H9 (cell line): ENCODE data around the gene MOB3A. TPM values are rescaled to one million over a fixed set of nuclear protein-coding genes. Genes with fewer than 3 reads are reported as not detected.

Experiments used
- DNase-seq: peaks from one replicate; pipeline ENCODE4 v3.0.0-alpha.2; 2017
- H2AFZ ChIP-seq: one replicate; pipeline ENCODE4 v1.6.1; 2013; ENCODE audit warnings: mild to moderate bottlenecking, low read length, control low read depth, moderate library complexity
- H2AK5ac ChIP-seq: 2 replicates; pipeline ENCODE4 v1.6.1; 2013; ENCODE audit warnings: low read length, control low read depth, mixed read lengths; ENCODE audit not compliant: insufficient read length
- H2BK120ac ChIP-seq: one replicate; pipeline ENCODE4 v1.6.1; 2013; ENCODE audit warnings: low read depth, mild to moderate bottlenecking, low read length, control low read depth, inconsistent platforms; ENCODE audit not compliant: poor library complexity, severe bottlenecking
- H2BK12ac ChIP-seq: 2 replicates; pipeline ENCODE4 v1.6.1; 2013; ENCODE audit warnings: low read length, control low read depth, mixed read lengths, low read depth; ENCODE audit not compliant: insufficient read length
- H2BK15ac ChIP-seq: 2 replicates; pipeline ENCODE4 v1.6.1; 2013; ENCODE audit warnings: low read depth, low read length, control low read depth
- H2BK20ac ChIP-seq: one replicate; pipeline ENCODE4 v1.6.1; 2013; ENCODE audit warnings: low read depth, mild to moderate bottlenecking, low read length, control low read depth, inconsistent platforms; ENCODE audit not compliant: poor library complexity, severe bottlenecking
- H2BK5ac ChIP-seq: 2 replicates; pipeline ENCODE4 v1.6.1; 2013; ENCODE audit warnings: low read length, control low read depth, mixed read lengths; ENCODE audit not compliant: insufficient read length
- H3K14ac ChIP-seq: 2 replicates; pipeline ENCODE4 v1.6.1; 2013; ENCODE audit warnings: low read length, control low read depth; ENCODE audit not compliant: insufficient read depth
- H3K18ac ChIP-seq: 2 replicates; pipeline ENCODE4 v1.6.1; 2013; ENCODE audit warnings: low read depth, mild to moderate bottlenecking, mixed read lengths, low read length, control low read depth; ENCODE audit not compliant: insufficient read length
- H3K23ac ChIP-seq: 2 replicates; pipeline ENCODE4 v1.6.1; 2013; ENCODE audit warnings: low read length, control low read depth, mixed read lengths, low read depth; ENCODE audit not compliant: insufficient read length
- H3K23me2 ChIP-seq: 2 replicates; pipeline ENCODE4 v1.6.1; 2013; ENCODE audit warnings: low read depth, mild to moderate bottlenecking, mixed read lengths, low read length, control low read depth; ENCODE audit not compliant: insufficient read length, poor library complexity, severe bottlenecking
- H3K27ac ChIP-seq: 2 replicates; pipeline ENCODE4 v1.5.1; 2013; ENCODE audit warnings: low read length, control low read depth, mixed read lengths, low read depth; ENCODE audit not compliant: insufficient read length
- H3K27me3 ChIP-seq: 2 replicates; pipeline ENCODE4 v1.6.1; 2013; ENCODE audit warnings: low read length, control low read depth, inconsistent platforms; ENCODE audit not compliant: insufficient read depth
- H3K4ac ChIP-seq: 2 replicates; pipeline ENCODE4 v1.6.1; 2013; ENCODE audit warnings: low read depth, mild to moderate bottlenecking, control low read depth, inconsistent platforms, low read length, moderate library complexity
- H3K4me1 ChIP-seq: 2 replicates; pipeline ENCODE4 v1.6.1; 2013; ENCODE audit warnings: low read length, control low read depth, inconsistent platforms; ENCODE audit not compliant: insufficient read depth
- H3K4me2 ChIP-seq: 2 replicates; pipeline ENCODE4 v1.6.1; 2013; ENCODE audit warnings: low read length, control low read depth, mixed read lengths; ENCODE audit not compliant: insufficient read length, insufficient read depth
- H3K56ac ChIP-seq: 2 replicates; pipeline ENCODE4 v1.6.1; 2013; ENCODE audit warnings: low read depth, mild to moderate bottlenecking, mixed read lengths, low read length, control low read depth; ENCODE audit not compliant: insufficient read length
- H3K79me1 ChIP-seq: 2 replicates; pipeline ENCODE4 v1.6.1; 2013; ENCODE audit warnings: low read depth, mild to moderate bottlenecking, moderate library complexity, low read length, control low read depth, inconsistent platforms; ENCODE audit not compliant: insufficient read depth, poor library complexity, severe bottlenecking
- H3K79me2 ChIP-seq: 2 replicates; pipeline ENCODE4 v1.6.1; 2013; ENCODE audit warnings: low read length, control low read depth, inconsistent platforms; ENCODE audit not compliant: insufficient read depth
- H3K9ac ChIP-seq: 2 replicates; pipeline ENCODE4 v1.6.1; 2013; ENCODE audit warnings: low read length, control low read depth, mixed read lengths; ENCODE audit not compliant: insufficient read length; ENCODE audit errors: extremely low read depth
- H3K9me3 ChIP-seq: one replicate; pipeline ENCODE4 v1.6.1; 2013; ENCODE audit warnings: low read depth, low read length, inconsistent platforms; ENCODE audit not compliant: control insufficient read depth
- H3T11ph ChIP-seq: one replicate; pipeline ENCODE4 v1.6.1; 2013; ENCODE audit warnings: mild to moderate bottlenecking, low read length, control low read depth, inconsistent platforms
- H4K20me1 ChIP-seq: one replicate; pipeline ENCODE4 v1.6.1; 2013; ENCODE audit not compliant: control insufficient read depth, insufficient read length, insufficient read depth
- H4K5ac ChIP-seq: 2 replicates; pipeline ENCODE4 v1.6.1; 2013; ENCODE audit warnings: low read depth, mild to moderate bottlenecking, mixed read lengths, low read length, control low read depth; ENCODE audit not compliant: insufficient read length
- H4K8ac ChIP-seq: replicated peaks from 2 replicates; pipeline ENCODE4 v1.6.1; 2013; ENCODE audit warnings: low read length, control low read depth, mixed read lengths, low read depth; ENCODE audit not compliant: insufficient read length
- H4K91ac ChIP-seq: 2 replicates; pipeline ENCODE4 v1.6.1; 2013; ENCODE audit warnings: low read depth, mild to moderate bottlenecking, moderate library complexity, mixed read lengths, low read length, control low read depth; ENCODE audit not compliant: insufficient read length
- H3K27ac Mint-ChIP-seq, 3 experiments: 2 replicates in 2 of 3; 3 replicates in 1 of 3; pipeline ENCODE4 v1.8.0; 2020 to 2021; ENCODE audit warnings: mixed read lengths in 3 of 3, mild to moderate bottlenecking in 1 of 3, moderate library complexity in 1 of 3
- H3K27me3 Mint-ChIP-seq: 2 replicates; pipeline ENCODE4 v1.8.0; 2021; ENCODE audit warnings: low read depth, mild to moderate bottlenecking, moderate library complexity, mixed read lengths
- H3K36me3 Mint-ChIP-seq, 3 experiments: 2 replicates in 2 of 3; 3 replicates in 1 of 3; pipeline ENCODE4 v1.8.0; 2020 to 2021; ENCODE audit warnings: low read depth in 3 of 3, mixed read lengths in 3 of 3; ENCODE audit not compliant: insufficient read depth in 1 of 3
- H3K4me1 Mint-ChIP-seq, 2 experiments: 2 replicates each; pipeline ENCODE4 v1.8.0; 2020; ENCODE audit warnings: mixed read lengths in 2 of 2
- H3K4me3 Mint-ChIP-seq, 2 experiments: 2 replicates in 1 of 2; 3 replicates in 1 of 2; pipeline ENCODE4 v1.8.0; 2020 to 2021; ENCODE audit warnings: mild to moderate bottlenecking in 2 of 2, mixed read lengths in 2 of 2, moderate library complexity in 1 of 2
- H3K9me3 Mint-ChIP-seq, 2 experiments: 2 replicates in 1 of 2; 3 replicates in 1 of 2; pipeline ENCODE4 v1.8.0; 2020; ENCODE audit warnings: mild to moderate bottlenecking in 2 of 2, mixed read lengths in 2 of 2, moderate library complexity in 1 of 2
- CTCF ChIP-seq: fragments of 200-600 bp; sonication (generic); conservative IDR thresholded peaks from 3 replicates; pipeline ENCODE4 v1.8.0; 2021; ENCODE audit warnings: antibody characterized with exemption, mild to moderate bottlenecking
- WGBS: extraction: QIAGEN DNeasy Blood & Tissue Kit; methylation state at CpG from one replicate; pipeline ENCODE4 v1.1.7; 2013; ENCODE audit warnings: missing lambda C conversion rate, low lambda C conversion rate, mixed read lengths; ENCODE audit not compliant: insufficient read length; ENCODE audit errors: extremely low coverage; 5-methylcytosine and 5-hydroxymethylcytosine counted together
- total RNA-seq: library from RNA; stranded (reverse); gene quantifications from 2 replicates; pipeline ENCODE4 v1.2.1, GENCODE V29; 2021

Gene MOB3A
- total RNA-seq, 1 experiment from 2014 or later: 11.5 TPM

DNA sequence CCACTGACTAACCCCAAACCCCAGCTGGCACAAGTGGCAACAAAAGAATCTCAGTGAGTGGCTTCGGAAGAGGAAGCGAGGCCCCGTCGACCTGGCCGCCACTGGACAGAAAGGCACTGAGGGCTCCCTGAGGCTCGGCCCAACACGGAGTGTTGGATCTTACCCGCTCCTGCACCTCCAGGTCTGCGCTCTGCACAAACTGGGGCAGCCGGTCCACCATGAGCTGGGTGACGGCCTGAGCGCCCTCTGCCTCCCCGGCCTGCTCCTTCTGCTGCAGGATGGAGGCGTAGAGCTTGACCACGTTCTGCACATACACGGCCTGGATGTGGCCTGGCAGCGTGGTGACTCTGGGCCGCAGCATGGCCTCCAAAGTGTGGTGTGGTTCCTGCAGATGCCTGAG is 22.3 kb upstream of the MOB3A start:
- no peak for TF ChIP-seq CTCF
- Mint-ChIP-seq H3K4me3 (no peak overlapping the region), H3K36me3 (peaks cover 49 to 86% (median 83%) of the 10 kb centered on the region in 3 experiments), H3K27me3 (no peaks in the 10 kb centered on the region; the same call in 1 of the 2 replicates), H3K9me3 (no peaks in the 10 kb centered on the region), H3K27ac (peak overlapping the region in 1 of 3 experiments; percentile 57; a peak in 1 of 7 replicates), H3K4me1 (no peaks in the 10 kb centered on the region)
- Histone ChIP-seq H3K27ac (no peak overlapping the region), H2BK5ac (no peak overlapping the region), H3K18ac (no peak overlapping the region), H3K23me2 (no peaks in the 10 kb centered on the region), H2BK15ac (no peak overlapping the region), H3K79me2 (no peaks in the 10 kb centered on the region), H3K4me1 (no peaks in the 10 kb centered on the region), H3K9ac (no peak overlapping the region), H2AK5ac (no peak overlapping the region), H2BK120ac (no peak overlapping the region), H3K9me3 (no peaks in the 10 kb centered on the region), H3K4ac (no peak overlapping the region), H4K8ac (no peak overlapping the region), H4K5ac (no peak overlapping the region), H3K56ac (no peak overlapping the region), H3K4me2 (no peak overlapping the region), H3K27me3 (no peaks in the 10 kb centered on the region), H3K23ac (no peak overlapping the region), H3K79me1 (no peaks in the 10 kb centered on the region), H4K91ac (no peak overlapping the region), H2BK12ac (no peak overlapping the region), H4K20me1 (no peaks in the 10 kb centered on the region), H2AFZ (no peak overlapping the region), H3T11ph (no peak overlapping the region), H2BK20ac (no peak overlapping the region), H3K14ac (no peak overlapping the region)
- DNase-seq: no peak
- no CpG with 5 or more reads among the region's 18 CpGs for WGBS
